NCI-H524 (cell line): ENCODE data around the gene MUCL1.
"Not testable (repeated sequence)": the region's sequence is repeated elsewhere in the genome, so short reads cannot be mapped to it uniquely, and the experiment has no call there.

Source experiments
- DNase-seq, 2 experiments: peaks; one replicate each; lab custom pipeline; 2025; lab: John Stamatoyannopoulos, UW

The MUCL1 gene

GRCh38 chr12:54853933-54854538, at the start of gene MUCL1:
Gene MUCL1 (plus strand): TSS chr12:54854516. CDS start chr12:54854583, 67 bp downstream.
- DNase-seq, result peak; percentile 65 to 74

- no peak for DNase-seq
These were observed 32.6 kb upstream of the MUCL1 start for GRCh38 chr12:54821676-54822075.

GRCh38 chr12:54824402-54824801, 29.9 kb upstream of the MUCL1 start:
- DNase-seq, result no peak

- DNase-seq, result no peak
These were observed 24.8 kb upstream of the MUCL1 start for GRCh38 chr12:54829511-54829910.

- DNase-seq, result no peak
These were observed 24.1 kb upstream of the MUCL1 start for GRCh38 chr12:54830199-54830598.

GRCh38 chr12:54831631-54832030, 22.7 kb upstream of the MUCL1 start:
- DNase-seq, result no peak

- DNase-seq, result peak in 1 of 2 experiments; percentile 1
These were observed 14.0 kb upstream of the MUCL1 start for GRCh38 chr12:54840244-54840865.

- DNase-seq, result no peak
These were observed 3.1 kb downstream of the MUCL1 start for GRCh38 chr12:54857406-54857805.

GRCh38 chr12:54858562-54858961, 4.2 kb downstream of the MUCL1 start:
- no peak for DNase-seq

- DNase-seq, result no peak
These were observed 5.2 kb downstream of the MUCL1 start for GRCh38 chr12:54859502-54859901.

GRCh38 chr12:54861927-54862326, 7.6 kb downstream of the MUCL1 start:
- DNase-seq, result no peak

- no peak for DNase-seq
These were observed 9.8 kb downstream of the MUCL1 start for GRCh38 chr12:54863948-54864618.

GRCh38 chr12:54865683-54866324, 11.5 kb downstream of the MUCL1 start:
- DNase-seq, result no peak

- DNase-seq, result no peak
These were observed 14.4 kb downstream of the MUCL1 start for GRCh38 chr12:54868690-54869089.

- DNase-seq, result no peak
These were observed 15.7 kb downstream of the MUCL1 start for GRCh38 chr12:54870048-54870447.

- no peak for DNase-seq
These were observed 16.3 kb downstream of the MUCL1 start for GRCh38 chr12:54870617-54871016.

- peak in 1 of 2 experiments; percentile 11 for DNase-seq
These were observed 24.8 kb downstream of the MUCL1 start for GRCh38 chr12:54879150-54879549.

- DNase-seq, result no peak
These were observed 25.3 kb downstream of the MUCL1 start for GRCh38 chr12:54879579-54879978.

GRCh38 chr12:54882079-54882478, 27.8 kb downstream of the MUCL1 start:
- DNase-seq, result no peak

GRCh38 chr12:54882597-54882996, 28.3 kb downstream of the MUCL1 start:
- DNase-seq, result not testable (repeated sequence)

- not testable (repeated sequence) for DNase-seq
These were observed 34.1 kb downstream of the MUCL1 start for GRCh38 chr12:54888428-54888827.

- DNase-seq, result peak in 1 of 2 experiments; percentile 61
These were observed 36.0 kb downstream of the MUCL1 start for GRCh38 chr12:54890339-54890738.
